ENCODE measurements around the gene PIN1. TPM values are rescaled to one million over a fixed set of nuclear protein-coding genes. Genes with fewer than 3 reads are reported as not detected.

PIN1 gene
- total RNA-seq, 4 donors from 2014 or later: 137 to 160 (median 153) TPM

GRCh38 chr19:9871626-9872338, 36.7 kb downstream of the PIN1 start:
- Histone ChIP-seq H3K4me3 (no peak overlapping the region), H3K4me1 (no peaks in the 10 kb centered on the region), H3K27ac (no peak overlapping the region), H3K36me3 (no peaks in the 10 kb centered on the region), H3K9me3 (no peaks in the 10 kb centered on the region), H3K27me3 (peaks cover 12% of the 10 kb centered on the region)
- TF ChIP-seq, protein P1, sequence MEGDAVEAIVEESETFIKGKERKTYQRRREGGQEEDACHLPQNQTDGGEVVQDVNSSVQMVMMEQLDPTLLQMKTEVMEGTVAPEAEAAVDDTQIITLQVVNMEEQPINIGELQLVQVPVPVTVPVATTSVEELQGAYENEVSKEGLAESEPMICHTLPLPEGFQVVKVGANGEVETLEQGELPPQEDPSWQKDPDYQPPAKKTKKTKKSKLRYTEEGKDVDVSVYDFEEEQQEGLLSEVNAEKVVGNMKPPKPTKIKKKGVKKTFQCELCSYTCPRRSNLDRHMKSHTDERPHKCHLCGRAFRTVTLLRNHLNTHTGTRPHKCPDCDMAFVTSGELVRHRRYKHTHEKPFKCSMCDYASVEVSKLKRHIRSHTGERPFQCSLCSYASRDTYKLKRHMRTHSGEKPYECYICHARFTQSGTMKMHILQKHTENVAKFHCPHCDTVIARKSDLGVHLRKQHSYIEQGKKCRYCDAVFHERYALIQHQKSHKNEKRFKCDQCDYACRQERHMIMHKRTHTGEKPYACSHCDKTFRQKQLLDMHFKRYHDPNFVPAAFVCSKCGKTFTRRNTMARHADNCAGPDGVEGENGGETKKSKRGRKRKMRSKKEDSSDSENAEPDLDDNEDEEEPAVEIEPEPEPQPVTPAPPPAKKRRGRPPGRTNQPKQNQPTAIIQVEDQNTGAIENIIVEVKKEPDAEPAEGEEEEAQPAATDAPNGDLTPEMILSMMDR (IDR thresholded peaks at IDR 0.05): no peak
- TF ChIP-seq EP300 (IDR thresholded peaks at IDR 0.05) (no peak), POLR2A (IDR thresholded peaks at IDR 0.05) (no peak), POLR2AphosphoS5 (IDR thresholded peaks at IDR 0.05) (no peak)
- ATAC-seq: no peak
- WGBS, 2 donors (ENCODE audit: low coverage in 1 of 2): 71 to 80% methylated on average over 3 to 7 of the region's 16 CpGs

DNA sequence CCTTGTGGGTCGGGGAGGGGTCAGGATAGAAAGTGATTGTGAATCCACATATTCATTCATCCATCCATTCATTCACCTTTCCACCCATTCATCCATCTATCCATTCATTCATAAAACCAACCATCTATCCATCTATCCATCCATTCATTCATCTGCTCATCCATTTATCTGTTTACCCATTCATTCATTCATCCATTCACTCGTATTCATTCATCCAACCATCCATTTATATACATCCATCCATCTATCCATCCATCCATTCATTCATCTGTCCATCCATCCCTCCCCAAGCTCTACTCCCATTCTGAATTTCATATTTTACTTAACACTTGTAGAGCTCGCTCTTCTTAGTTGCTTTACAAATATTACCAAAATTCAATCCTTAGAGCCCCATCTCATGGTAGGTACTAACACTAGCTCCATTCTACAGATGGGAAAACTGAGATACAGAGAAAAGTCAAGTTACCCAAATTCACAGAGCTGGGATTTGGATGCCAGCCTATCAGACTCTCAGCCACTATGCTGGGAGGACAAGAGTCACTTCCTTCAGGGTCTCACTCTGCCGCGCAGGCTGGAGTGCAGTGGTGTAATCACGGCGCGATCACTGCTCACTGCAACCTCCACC, 37.6 kb downstream of the PIN1 start:
- Histone ChIP-seq H3K36me3 (no peaks in the 10 kb centered on the region), H3K27me3 (peaks cover 12% of the 10 kb centered on the region), H3K27ac (no peak overlapping the region), H3K9me3 (no peaks in the 10 kb centered on the region), H3K4me3 (no peak overlapping the region), H3K4me1 (no peaks in the 10 kb centered on the region)
- no peak for TF ChIP-seq EP300 (IDR thresholded peaks at IDR 0.05)
- TF ChIP-seq POLR2A (IDR thresholded peaks at IDR 0.05): no peak
- TF ChIP-seq, protein P1 (IDR thresholded peaks at IDR 0.05): no peak
- TF ChIP-seq POLR2AphosphoS5 (IDR thresholded peaks at IDR 0.05): no peak
- 87 to 94% methylated on average over 5 to 8 of the region's 8 CpGs for WGBS, 2 donors (ENCODE audit: low coverage in 1 of 2)
- ATAC-seq: no peak

GRCh38 chr19:9875031-9875627, 40.0 kb downstream of the PIN1 start:
- no peaks in the 10 kb centered on the region for H3K4me1 ChIP-seq
- 40 to 66% methylated on average over 12 of the region's 13 CpGs for WGBS, 2 donors (ENCODE audit: low coverage in 1 of 2)
- no peak for ATAC-seq
- TF ChIP-seq, protein P1 (IDR thresholded peaks at IDR 0.05): no peak
- TF ChIP-seq POLR2A (IDR thresholded peaks at IDR 0.05) (no peak), EP300 (IDR thresholded peaks at IDR 0.05) (no peak), POLR2AphosphoS5 (IDR thresholded peaks at IDR 0.05) (no peak)
- H3K4me3 ChIP-seq: no peak overlapping the region
- peaks cover 28% of the 10 kb centered on the region for H3K27me3 ChIP-seq
- no peak overlapping the region for H3K27ac ChIP-seq
- no peaks in the 10 kb centered on the region for H3K36me3 ChIP-seq
- no peaks in the 10 kb centered on the region for H3K9me3 ChIP-seq

GRCh38 chr19:9875796-9876195, 40.7 kb downstream of the PIN1 start:
- no peaks in the 10 kb centered on the region for H3K4me1 ChIP-seq
- WGBS, 2 donors (ENCODE audit: low coverage in 1 of 2): 83% methylated on average over 1 of the region's 5 CpGs; no CpG with 5 or more reads in 1 of the 2 donors
- H3K9me3 ChIP-seq: no peaks in the 10 kb centered on the region
- peaks cover 31% of the 10 kb centered on the region for H3K27me3 ChIP-seq
- ATAC-seq: no peak
- H3K4me3 ChIP-seq: no peak overlapping the region
- no peaks in the 10 kb centered on the region for H3K36me3 ChIP-seq
- no peak overlapping the region for H3K27ac ChIP-seq
- TF ChIP-seq POLR2AphosphoS5 (IDR thresholded peaks at IDR 0.05): no peak
- TF ChIP-seq EP300 (IDR thresholded peaks at IDR 0.05): no peak

GRCh38 chr19:9877780-9878510, 42.8 kb downstream of the PIN1 start:
- H3K4me3 ChIP-seq: no peak overlapping the region
- H3K27me3 ChIP-seq: peaks cover 47% of the 10 kb centered on the region
- no peaks in the 10 kb centered on the region for H3K36me3 ChIP-seq
- no peak overlapping the region for H3K27ac ChIP-seq
- 80 to 95% methylated on average over 8 of the region's 10 CpGs for WGBS, 2 donors (ENCODE audit: low coverage in 1 of 2)
- H3K9me3 ChIP-seq: no peaks in the 10 kb centered on the region
- no peak for TF ChIP-seq POLR2AphosphoS5 (IDR thresholded peaks at IDR 0.05)
- TF ChIP-seq, protein P1 (IDR thresholded peaks at IDR 0.05): no peak
- TF ChIP-seq EP300 (IDR thresholded peaks at IDR 0.05): no peak
- TF ChIP-seq POLR2A (IDR thresholded peaks at IDR 0.05): no peak
- ATAC-seq: no peak
- H3K4me1 ChIP-seq: no peaks in the 10 kb centered on the region

Measured in gastroesophageal sphincter (tissue), 4 donors.